OCI-LY3 (cell line): ENCODE results near the gene ZC3H11A.

ENCODE experiments used
- H2AFZ ChIP-seq: fragments of 200-600, 300-600 bp; shearing (Covaris generic); 2 replicates; pipeline ENCODE4 v1.6.0; 2014; ENCODE audit warnings: antibody characterized with exemption, low read depth, low read length
- H3K27ac ChIP-seq: fragments of 200-600, 300-600 bp; sonication (generic); 2 replicates; pipeline ENCODE4 v1.5.1; 2014; ENCODE audit warnings: mild to moderate bottlenecking, low read length, moderate library complexity, mixed read lengths
- H3K27me3 ChIP-seq: fragments of 200-600, 300-600 bp; sonication (generic); 2 replicates; pipeline ENCODE4 v1.6.1; 2014; ENCODE audit warnings: low read depth, low read length, mixed read lengths
- H3K36me3 ChIP-seq: fragments of 200-600, 300-600 bp; sonication (generic); replicated peaks from 2 replicates; pipeline ENCODE3; 2014; ENCODE audit warnings: low read depth, low read length, mixed read lengths
- H3K4me1 ChIP-seq: fragments of 300-600, 200-600 bp; sonication (generic); 2 replicates; pipeline ENCODE4 v1.6.1; 2014; ENCODE audit warnings: low read length, mixed read lengths
- H3K4me2 ChIP-seq: fragments of 200-600, 300-600 bp; sonication (generic); 2 replicates; pipeline ENCODE4 v1.6.1; 2014; ENCODE audit warnings: low read length, mixed read lengths
- H3K4me3 ChIP-seq: fragments of 300-600, 200-600 bp; sonication (generic); 2 replicates; pipeline ENCODE4 v1.5.1; 2014; ENCODE audit warnings: antibody characterized with exemption, mild to moderate bottlenecking, low read length, moderate library complexity
- H3K79me2 ChIP-seq: fragments of 300-600, 200-600 bp; shearing (Covaris generic); 2 replicates; pipeline ENCODE4 v1.6.1; 2014; ENCODE audit warnings: mild to moderate bottlenecking, low read length, mixed read lengths
- H3K9ac ChIP-seq: fragments of 300-600, 200-600 bp; shearing (Covaris generic); 2 replicates; pipeline ENCODE4 v1.6.0; 2014; ENCODE audit warnings: mild to moderate bottlenecking, low read length, moderate library complexity
- H3K9me3 ChIP-seq: fragments of 200-600, 300-600 bp; shearing (Covaris generic); 2 replicates; pipeline ENCODE4 v1.6.1; 2014; ENCODE audit warnings: low read length, mixed read lengths; ENCODE audit not compliant: insufficient read depth
- H4K20me1 ChIP-seq: fragments of 200-600, 300-600 bp; sonication (generic); 2 replicates; pipeline ENCODE4 v1.6.1; 2016; ENCODE audit warnings: low read length, mixed read lengths; ENCODE audit not compliant: insufficient read depth
- CTCF ChIP-seq: fragments of 200-600, 300-600 bp; sonication (generic); IDR thresholded peaks from 2 replicates; pipeline ENCODE4 v1.5.1; 2014; ENCODE audit warnings: antibody characterized with exemption, low read length, low read depth
- EZH2phosphoT487 ChIP-seq: fragments of 200-600 bp; shearing (Covaris generic); IDR thresholded peaks from 2 replicates; pipeline ENCODE4 v1.6.1; 2018; ENCODE audit warnings: antibody characterized with exemption, mixed run types, low read depth

Gene ZC3H11A

GRCh38 chr1:203763505-203763904, 31.9 kb upstream of the ZC3H11A start:
- Histone ChIP-seq H3K27ac (no peak overlapping the region), H3K27me3 (no peaks in the 10 kb centered on the region), H3K9ac (no peak overlapping the region), H3K4me2 (no peak overlapping the region), H3K9me3 (no peaks in the 10 kb centered on the region; the same call in 1 of the 2 replicates), H3K36me3 (no peaks in the 10 kb centered on the region), H3K4me1 (peaks cover 11% of the 10 kb centered on the region), H2AFZ (no peak overlapping the region), H3K79me2 (no peaks in the 10 kb centered on the region), H3K4me3 (no peak overlapping the region), H4K20me1 (no peaks in the 10 kb centered on the region)
- TF ChIP-seq CTCF (no peak), EZH2phosphoT487 (no peak)

GRCh38 chr1:203764105-203765028, 31.1 kb upstream of the ZC3H11A start:
- Histone ChIP-seq H2AFZ (peak overlapping the region; percentile 97), H3K27ac (no peak overlapping the region), H4K20me1 (no peaks in the 10 kb centered on the region), H3K4me2 (peak overlapping the region; percentile 49), H3K9ac (no peak overlapping the region), H3K27me3 (no peaks in the 10 kb centered on the region), H3K4me1 (peaks cover 11% of the 10 kb centered on the region), H3K9me3 (no peaks in the 10 kb centered on the region; the same call in 1 of the 2 replicates), H3K79me2 (no peaks in the 10 kb centered on the region), H3K4me3 (peak overlapping the region; percentile 52; the same call in 1 of the 2 replicates), H3K36me3 (no peaks in the 10 kb centered on the region)
- TF ChIP-seq CTCF, result no peak

GRCh38 chr1:203765029-203765837, 30.2 kb upstream of the ZC3H11A start, which contains the start of gene LAX1:
Gene LAX1 (plus strand): TSS chr1:203765183. CDS start chr1:203765566, 383 bp downstream.
- H4K20me1 ChIP-seq, result no peaks in the 10 kb centered on the region
- H3K36me3 ChIP-seq, result no peaks in the 10 kb centered on the region
- H3K4me3 ChIP-seq, result peak within 1 kb of the TSS; percentile 52; the same call in 1 of the 2 replicates
- TF ChIP-seq CTCF (no peak), EZH2phosphoT487 (no peak)
- H3K79me2 ChIP-seq, result no peaks in the 10 kb centered on the region
- H3K9ac ChIP-seq, result no peak within 1 kb of the TSS; the same call in 1 of the 2 replicates
- H3K4me1 ChIP-seq, result peaks cover 11% of the 10 kb centered on the region
- no peaks in the 10 kb centered on the region for H3K27me3 ChIP-seq
- no peak within 1 kb of the TSS for H3K27ac ChIP-seq
- no peaks in the 10 kb centered on the region; the same call in 1 of the 2 replicates for H3K9me3 ChIP-seq
- peak within 1 kb of the TSS; percentile 97 for H2AFZ ChIP-seq
- peak within 1 kb of the TSS; percentile 49 for H3K4me2 ChIP-seq

- no peaks in the 10 kb centered on the region for H3K36me3 ChIP-seq
- no peak overlapping the region for H2AFZ ChIP-seq
- H3K79me2 ChIP-seq, result no peaks in the 10 kb centered on the region
- H4K20me1 ChIP-seq, result no peaks in the 10 kb centered on the region
- no peak overlapping the region for H3K9ac ChIP-seq
- H3K4me1 ChIP-seq, result peaks cover 11% of the 10 kb centered on the region
- TF ChIP-seq CTCF (no peak), EZH2phosphoT487 (no peak)
- no peaks in the 10 kb centered on the region; the same call in 1 of the 2 replicates for H3K9me3 ChIP-seq
- H3K4me3 ChIP-seq, result no peak overlapping the region
- H3K4me2 ChIP-seq, result no peak overlapping the region
- H3K27ac ChIP-seq, result no peak overlapping the region
- peaks cover 13% of the 10 kb centered on the region; the same call in 1 of the 2 replicates for H3K27me3 ChIP-seq
Measured at GRCh38 chr1:203768256-203768655, 27.2 kb upstream of the ZC3H11A start.
